ENCODE measurements around the gene AGPAT3.

GRCh38 chr21:43829575-43830119 is 35.4 kb upstream of the AGPAT3 start:
- TF ChIP-seq CTCF (IDR thresholded peaks at IDR 0.05) (no peak), POLR2AphosphoS5 (IDR thresholded peaks at IDR 0.05) (no peak), EP300 (IDR thresholded peaks at IDR 0.05) (no peak)

Data from esophagus muscularis mucosa (tissue), 4 donors.